Stimulated activated CD4-positive, alpha-beta T cell treated with anti-CD3 and anti-CD28 coated beads, Interleukin-4, amount 100 ng/mL, for 4 hours (primary cell): Measurements from ENCODE around the gene KRT78.

Experiments
- DNase-seq, 2 experiments: peaks; one replicate each; pipeline ENCODE4 v3.0.0-alpha.2; 2020

The KRT78 gene

DNA sequence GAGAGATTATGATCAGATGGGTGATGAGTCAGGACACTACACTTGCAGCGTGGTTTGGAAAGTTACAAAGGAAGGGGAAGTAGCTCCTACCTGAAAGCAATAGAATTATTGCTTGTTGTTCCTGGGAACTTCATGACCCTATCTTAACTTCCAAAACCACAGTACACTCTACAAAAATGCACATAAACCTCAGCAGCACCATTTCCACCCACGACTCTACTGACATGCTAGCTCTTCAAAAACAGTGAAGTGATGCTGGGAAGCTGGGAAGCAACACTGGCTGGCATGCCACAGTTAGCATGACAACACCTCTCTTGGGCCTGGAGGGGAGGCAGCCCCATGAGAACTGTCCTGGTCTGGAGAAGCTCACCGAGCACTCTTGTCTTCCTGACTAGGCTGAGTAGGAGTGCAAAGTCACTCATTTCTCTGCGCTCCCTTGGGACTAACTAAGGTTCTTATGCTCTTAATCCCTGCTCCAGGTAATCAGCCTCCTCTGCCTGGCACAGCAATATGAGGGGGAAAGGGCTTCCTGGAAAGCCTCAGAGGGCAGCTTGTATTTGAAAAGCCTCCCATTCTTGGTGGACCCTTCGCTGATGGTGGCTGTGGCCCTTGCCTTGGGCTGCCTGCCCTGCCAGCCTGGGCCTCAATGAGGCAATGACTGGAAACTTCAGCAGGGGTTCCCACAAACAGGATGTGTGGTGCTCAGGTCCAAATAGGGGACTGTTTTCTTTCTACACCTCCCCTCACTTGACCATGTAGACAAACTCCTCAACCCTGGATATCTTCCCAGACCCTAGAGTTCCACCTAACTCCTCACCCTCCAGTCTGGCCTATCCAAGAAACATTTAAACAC, 54.1 kb downstream of the KRT78 start:
- no peak for DNase-seq

DNA sequence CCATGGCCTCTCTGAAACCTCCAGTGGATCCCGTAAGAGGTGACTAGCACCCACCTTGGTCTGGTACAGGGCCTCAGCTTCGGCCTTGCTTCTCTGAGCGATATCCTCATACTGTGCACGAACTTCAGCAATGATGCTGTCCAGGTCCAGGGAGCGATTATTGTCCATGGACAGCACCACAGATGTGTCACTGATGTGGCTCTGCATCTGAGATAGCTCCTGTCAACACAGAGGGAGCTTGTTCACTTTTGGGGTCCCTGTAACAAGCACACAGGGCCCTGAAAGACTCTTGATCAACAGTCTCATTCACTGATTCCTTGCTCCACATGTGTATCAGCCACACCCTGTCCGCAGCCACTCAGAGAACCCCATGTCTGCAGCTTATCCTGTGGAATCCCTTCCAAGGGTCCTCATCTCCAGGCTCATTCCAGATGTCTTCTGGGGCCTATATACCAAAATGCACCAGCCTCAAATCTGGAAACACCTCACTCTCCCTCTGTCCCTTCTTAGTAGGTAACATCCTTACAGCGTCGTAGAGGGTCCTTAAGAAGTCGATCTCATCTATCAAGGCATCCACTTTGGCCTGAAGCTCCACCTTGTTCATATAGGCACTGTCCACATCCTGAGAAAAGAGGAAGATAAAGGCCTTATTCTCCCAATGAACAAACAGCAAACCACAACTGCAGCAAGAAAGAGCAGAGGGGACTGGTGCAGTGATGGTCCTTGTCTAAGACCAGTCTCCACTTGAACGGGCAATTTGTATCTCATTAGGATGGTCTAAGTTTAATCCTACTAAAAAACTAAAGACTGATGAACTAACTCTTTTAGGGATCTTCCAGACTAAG, 56.4 kb downstream of the KRT78 start:
- no peak for DNase-seq

DNA sequence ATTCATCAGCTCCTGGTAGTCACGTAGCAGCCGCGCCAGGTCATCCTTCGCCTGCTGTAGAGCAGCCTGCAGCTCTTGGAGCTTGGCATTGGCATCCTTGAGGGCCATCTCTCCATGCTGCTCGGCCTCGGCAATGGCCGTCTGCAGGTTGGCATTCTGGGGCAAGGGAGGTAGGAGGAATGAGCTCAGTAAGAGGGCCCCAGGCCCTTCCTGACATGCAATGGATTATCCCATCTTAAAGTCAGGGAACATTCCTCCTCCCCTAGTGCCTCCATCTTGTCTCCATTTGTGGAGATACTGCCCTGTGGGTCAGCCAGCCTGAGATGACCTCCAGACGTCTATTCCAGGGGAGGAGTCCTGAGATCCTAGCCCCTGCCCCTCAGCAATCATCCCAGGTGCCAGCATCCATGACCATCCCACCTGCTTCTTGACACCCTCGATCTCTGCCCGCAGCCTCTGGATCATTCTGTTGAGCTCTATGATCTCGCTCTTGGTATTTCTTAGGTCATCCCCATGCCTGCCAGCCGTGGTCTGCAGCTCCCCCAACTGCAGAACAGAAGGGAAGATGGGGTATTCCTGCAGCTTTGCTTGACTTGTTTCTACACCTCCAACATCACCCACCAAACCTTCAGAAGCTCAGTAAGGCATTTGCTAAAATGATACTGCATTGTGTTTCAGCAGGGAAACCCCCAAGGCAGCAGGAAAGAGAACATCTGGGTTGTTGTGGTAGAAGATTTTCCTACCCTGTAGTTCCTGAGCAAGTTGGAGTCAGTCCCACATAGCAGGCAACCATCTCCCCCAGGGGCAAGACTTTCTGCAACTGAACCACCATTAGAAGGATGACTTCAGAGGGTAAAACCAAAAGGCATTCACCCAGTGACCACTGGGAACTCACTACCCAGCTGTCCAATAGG, 57.3 kb downstream of the KRT78 start:
- DNase-seq, result no peak

DNA sequence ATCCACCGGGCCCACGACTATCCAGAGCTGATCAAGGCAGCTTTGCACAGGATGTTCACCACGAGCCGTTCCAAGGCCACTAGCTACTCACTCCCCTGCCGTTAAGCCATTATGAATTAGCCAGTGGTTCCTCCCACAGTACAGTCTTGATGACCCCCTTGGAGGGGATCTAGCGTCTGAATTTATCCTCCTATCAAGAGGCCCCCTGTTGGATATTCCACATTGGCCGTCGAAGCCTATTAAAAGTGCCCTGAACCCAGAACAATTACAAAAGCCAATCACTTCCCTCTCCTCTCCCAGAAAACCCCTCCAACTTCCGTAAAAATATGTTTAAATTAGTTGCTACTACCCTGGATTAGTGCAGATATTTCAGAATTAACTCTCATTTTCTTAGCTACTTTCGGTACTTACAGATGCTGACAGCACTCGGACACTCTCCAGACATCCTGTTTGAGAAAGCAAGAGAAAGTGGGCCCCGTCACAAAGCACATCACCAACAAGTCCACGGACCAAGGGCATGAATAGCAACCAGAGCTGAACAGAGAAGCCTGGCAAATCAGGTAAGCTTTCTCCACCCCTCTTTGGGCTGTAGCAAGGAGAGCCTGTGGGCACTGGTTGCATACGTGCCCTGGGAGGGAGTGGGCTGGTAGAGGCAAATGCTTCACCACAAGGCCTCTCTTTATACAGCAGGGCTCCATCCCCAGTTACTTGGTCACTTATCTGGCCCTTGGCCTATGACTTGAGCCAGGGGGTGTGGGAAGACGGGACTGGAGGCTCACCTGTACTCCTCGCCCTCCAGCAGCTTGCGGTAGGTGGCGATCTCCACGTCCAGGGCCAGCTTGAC, 58.1 kb downstream of the KRT78 start:
- no peak for DNase-seq

DNA sequence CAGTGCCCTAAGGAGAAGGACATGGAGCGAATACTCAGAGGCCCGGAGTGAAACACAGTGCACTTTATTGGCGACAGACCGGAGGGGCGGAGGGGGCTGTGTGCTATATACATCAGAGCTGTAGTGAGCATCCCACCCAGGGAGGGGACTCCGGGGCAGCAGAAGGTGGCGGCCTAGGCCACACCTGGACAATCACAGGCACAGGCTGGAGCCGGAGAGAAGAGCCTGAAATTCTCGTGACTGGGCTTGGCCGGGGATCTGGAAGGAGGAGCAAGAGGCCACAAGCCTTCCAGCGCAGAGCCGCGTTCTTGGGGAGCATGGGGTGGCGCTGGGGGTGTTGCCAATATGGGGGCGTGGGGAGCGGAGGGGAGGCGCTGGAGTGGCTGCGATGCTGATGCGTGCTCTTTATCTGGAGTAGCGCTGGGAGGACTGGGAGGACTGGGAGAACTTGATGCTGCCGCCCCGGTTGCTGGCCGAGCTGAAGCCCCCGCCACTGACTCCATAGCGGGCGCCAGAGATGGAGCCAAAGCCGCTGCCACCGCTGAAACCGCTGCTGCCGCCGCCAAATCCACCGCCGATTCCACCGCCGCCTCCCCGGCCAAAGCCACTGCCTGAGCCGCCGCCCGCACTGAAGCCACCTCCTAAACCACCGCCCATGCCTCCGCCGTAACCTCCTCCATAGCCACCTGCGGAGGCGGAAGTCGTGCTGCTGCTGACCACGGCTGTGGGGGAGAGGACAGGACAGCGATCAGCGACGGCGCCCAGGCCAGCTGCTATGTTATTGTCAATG, 59.0 kb downstream of the KRT78 start:
- no peak for DNase-seq

DNA sequence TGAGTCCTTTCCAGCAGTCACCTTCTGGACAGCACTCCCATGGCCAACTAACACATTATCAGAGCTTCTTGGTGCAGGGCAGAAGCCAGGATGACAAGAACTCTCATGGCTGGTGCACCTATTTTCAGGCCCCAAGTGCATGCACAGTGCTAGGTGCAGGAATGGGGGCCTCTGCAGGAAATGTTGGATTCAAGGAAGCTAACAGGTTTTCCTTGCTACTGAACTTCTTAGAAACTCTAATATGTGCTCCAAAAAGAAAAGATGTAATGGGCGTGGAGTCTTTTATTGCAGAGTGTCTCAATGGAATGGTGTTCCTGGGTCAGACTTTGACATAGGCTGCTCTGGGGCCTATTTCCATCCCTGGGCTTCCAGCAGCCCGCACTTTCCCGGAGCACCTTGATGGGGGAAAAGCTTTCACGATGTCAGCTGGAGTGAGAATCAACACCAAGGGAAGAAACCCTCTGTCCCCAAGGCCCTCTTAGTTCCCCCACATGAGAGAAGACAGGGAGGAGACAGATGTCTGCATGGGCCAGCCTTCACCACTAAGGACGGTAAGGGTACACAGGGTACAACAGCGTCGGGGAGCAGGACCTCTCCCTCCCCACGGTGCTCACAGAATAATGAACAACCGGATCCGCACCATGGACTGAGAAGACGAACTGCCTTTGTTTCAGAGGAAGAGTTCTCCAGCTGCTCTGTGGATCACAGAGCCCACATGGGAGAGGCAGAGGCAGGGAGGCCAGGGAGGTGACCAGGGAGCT, 59.7 kb downstream of the KRT78 start:
- no peak for DNase-seq

DNA sequence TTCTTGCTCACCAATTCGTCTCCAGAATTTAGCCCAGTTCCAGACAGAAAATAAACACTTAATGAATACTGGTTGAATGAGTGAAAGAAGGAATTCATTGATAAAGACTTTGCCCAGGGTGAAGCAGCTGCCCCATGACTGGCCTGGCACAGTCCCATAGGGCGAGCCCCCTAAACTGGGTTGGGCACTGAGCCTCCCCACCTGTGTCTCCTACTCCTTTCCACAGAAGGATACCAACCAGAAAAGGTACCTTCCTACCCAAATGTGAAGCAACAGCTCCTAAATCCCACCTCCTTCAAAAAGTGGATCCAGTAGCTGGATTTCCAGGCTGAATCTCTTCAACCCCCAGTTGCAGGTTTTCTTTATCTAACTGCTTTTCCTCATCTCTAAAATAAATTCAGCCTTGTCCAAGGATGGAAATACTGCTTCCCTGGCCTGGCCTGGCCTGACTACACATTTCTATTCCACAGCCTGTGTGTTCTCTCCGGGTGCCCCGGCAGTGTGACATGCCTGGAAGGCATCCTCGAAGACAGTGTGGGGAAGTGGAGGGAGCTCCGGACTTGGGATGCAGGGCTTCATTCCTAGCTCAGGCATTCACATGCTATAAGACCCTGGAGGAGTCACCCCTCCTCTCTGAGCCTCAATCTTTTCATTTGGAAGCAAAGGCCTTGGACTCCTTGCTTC, 60.5 kb downstream of the KRT78 start:
- no peak for DNase-seq
